GM12892 (cell line): ENCODE data around the gene SOCS3.

Experiments
- DNase-seq: peaks from one replicate; pipeline ENCODE4 v3.0.0; 2011; ENCODE audit not compliant: insufficient read length
- FAIRE-seq: peaks from 2 replicates; lab custom pipeline; 2011; peaks lifted over from hg19 to GRCh38; lab: Jason Lieb, UNC
- POLR2A ChIP-seq: IDR thresholded peaks from 2 replicates; pipeline ENCODE4 v1.6.1; 2011; ENCODE audit warnings: low read depth, low read length, control low read depth
- POLR2AphosphoS5 ChIP-seq: IDR thresholded peaks from 2 replicates; pipeline ENCODE4 v1.6.1; 2011; ENCODE audit warnings: low read depth, low read length, control low read depth
- TAF1 ChIP-seq: IDR thresholded peaks from 2 replicates; pipeline ENCODE4 v1.6.1; 2011; ENCODE audit warnings: low read depth, mild to moderate bottlenecking, control low read depth, low read length, borderline replicate concordance

The SOCS3 gene

DNA sequence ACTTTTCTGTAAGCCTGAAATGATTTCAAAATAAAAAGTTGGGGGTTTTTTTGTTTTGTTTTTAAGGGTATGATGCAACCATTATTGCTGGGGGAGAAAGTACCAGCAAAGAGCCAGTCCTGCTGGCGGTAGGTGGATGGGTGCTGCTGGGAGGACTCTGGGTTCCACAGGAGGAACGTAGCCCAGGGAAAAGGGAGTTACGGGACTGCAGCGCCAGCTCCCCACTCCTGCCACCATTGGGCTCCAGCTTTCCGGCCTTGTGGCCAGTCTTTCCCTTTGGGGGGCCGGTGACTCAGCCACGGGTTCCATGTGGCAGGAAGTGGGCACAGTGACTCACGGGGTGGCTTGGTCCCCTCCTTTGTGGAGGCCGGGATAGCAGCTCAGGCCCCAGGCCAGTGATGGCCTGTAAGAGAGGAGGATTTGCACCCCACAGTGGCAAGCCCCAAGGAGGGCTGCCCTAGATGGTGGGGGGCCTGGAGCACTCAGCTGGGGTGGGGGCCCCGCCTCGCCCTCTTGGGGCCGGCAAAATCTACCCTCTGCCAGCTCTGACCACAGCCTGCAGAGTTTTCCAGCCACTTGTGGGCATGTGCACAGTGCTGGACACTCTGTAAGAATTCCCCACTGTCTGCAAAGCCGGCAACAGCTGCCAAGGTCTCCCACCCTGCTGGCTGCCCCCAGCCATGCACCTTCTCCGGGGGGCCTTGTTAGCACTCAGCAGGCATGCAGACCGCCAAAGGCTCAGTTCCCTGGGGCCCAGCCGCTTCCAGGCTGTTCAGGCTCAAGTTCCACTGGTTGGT lies 30.4 kb downstream of the SOCS3 start:
- TF ChIP-seq TAF1 (no peak), POLR2A (no peak), POLR2AphosphoS5 (no peak)
- no peak for DNase-seq
- FAIRE-seq = no peak

DNA sequence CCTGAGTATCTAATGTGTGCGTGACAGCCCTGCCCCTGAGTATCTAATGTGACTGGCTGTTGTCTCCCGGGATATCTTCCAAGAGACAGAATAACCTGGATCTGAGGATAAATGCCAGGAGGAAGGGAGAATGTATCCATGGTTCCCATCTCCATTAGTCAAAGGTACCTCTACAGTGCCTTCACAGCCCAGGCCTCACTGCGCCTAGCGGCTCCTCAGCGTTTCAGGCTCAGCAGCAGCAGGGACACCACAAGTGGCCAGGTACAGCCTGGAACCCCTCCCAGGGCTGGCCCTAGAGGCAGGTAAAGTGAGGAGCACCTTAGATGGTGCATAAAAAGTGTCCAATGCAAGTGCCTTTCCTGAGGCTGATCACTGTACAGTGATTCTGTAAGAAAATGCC lies 32.0 kb downstream of the SOCS3 start:
- FAIRE-seq (no peak), DNase-seq (no peak)
- no peak for TF ChIP-seq POLR2A
- no peak for TF ChIP-seq POLR2AphosphoS5
- TF ChIP-seq TAF1 = no peak

GRCh38 chr17:78325076-78325687 lies 34.7 kb downstream of the SOCS3 start:
- TF ChIP-seq TAF1 = no peak
- TF ChIP-seq POLR2AphosphoS5 = no peak
- TF ChIP-seq POLR2A = no peak
- DNase-seq (no peak), FAIRE-seq (no peak)

DNA sequence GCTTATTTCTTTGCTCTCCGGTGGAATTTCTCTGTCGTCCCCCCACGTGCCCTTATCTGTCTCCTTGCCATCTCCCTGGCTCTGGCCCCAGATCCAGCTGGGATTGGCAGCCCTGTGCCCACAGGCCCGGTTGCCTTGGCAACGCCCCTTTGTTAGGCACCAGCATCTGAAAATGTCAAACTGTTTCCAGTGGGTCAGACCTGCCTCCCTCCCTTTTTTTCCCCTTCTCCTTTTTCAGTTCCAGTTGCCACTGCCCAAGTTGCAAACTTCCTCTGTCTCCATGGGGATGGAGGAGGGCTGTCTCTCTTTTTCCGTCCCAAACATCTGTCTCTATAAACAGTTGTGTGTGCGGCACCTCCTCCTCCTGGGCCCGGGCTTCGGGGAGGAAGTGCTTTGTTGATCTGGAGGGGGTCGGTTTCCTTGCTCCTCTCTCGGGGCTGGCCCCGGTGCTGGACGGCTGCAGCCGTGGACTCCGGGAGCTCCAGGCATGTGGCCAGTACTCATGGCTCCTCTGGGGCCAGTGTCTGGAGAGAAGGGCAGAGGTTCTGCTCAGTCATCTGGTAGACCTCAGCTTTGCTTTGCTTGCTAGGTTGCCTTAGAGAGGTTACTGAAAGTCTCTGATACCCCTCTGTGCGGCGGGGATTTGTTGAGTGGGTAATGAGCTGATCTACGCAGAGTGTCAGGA lies 35.3 kb downstream of the SOCS3 start:
- TF ChIP-seq POLR2A = no peak
- TF ChIP-seq TAF1 = no peak
- TF ChIP-seq POLR2AphosphoS5 = no peak
- FAIRE-seq (no peak), DNase-seq (no peak)

DNA sequence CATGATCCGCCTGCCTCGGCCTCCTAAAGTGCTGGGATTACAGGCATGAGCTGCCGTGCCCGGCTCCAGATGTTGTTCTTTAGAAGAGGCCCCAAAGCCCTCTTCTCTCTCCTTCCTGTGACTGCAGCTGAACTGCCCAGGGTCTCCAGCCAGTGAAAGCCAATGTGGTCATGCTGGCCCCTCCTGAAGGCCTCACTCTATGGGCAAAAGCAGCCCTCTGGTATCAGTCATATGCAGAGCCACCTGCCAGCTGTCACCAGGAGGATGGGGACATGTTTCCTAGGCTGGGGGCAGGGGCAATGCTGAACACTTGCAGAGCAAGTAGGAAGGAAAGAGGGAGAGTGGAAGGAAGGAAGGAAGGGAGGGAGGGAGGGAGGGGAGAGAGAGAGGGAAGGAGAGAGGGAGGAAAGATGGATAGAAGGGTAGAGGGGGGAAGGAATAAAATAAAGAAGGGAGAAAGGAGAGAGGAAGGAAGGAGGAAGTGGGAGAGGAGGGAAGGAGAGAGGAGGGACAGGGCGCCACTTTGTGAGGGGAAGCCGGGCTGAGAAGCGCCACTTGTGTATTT lies 36.0 kb downstream of the SOCS3 start:
- DNase-seq (no peak), FAIRE-seq (no peak)
- TF ChIP-seq POLR2A (no peak), TAF1 (no peak), POLR2AphosphoS5 (no peak)

DNA sequence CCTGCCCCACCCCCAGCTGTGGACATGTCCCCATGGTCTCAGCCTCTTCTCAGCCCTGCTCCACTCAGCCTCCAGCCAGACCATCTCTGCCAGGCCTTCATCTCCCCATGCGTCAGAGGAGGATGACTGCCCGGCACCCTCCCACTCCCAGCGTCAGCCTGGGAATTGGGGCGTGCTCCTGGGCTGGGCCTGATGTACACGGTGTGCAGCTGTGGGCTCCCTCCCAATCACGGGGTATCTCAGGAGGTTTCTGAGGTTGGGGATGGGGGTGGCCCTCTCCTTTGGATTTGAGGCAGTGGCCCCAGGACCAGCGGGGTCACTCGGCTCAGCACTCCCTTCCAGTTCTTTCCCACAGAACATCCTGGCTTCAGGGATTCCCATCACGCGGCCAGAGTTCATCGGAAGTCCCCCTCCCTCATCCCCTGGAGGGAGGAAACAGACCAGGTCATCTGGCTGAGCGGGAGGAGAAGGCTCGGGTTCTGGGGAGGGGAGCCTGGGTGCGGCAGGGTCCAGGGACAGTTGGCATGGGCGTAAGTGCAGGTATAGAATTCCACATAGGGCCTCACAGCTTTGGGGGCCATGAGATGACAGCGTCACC lies 36.9 kb downstream of the SOCS3 start:
- DNase-seq = no peak
- FAIRE-seq = no peak
- TF ChIP-seq POLR2AphosphoS5 (no peak), TAF1 (no peak), POLR2A (no peak)

GRCh38 chr17:78322327-78322857 lies 37.5 kb downstream of the SOCS3 start:
- no peak for TF ChIP-seq TAF1
- TF ChIP-seq POLR2AphosphoS5 = no peak
- TF ChIP-seq POLR2A = no peak
- FAIRE-seq (no peak), DNase-seq (no peak)

GRCh38 chr17:78318843-78319242 lies 41.0 kb downstream of the SOCS3 start:
- DNase-seq (no peak), FAIRE-seq (no peak)
- TF ChIP-seq TAF1 (no peak), POLR2AphosphoS5 (no peak), POLR2A (no peak)

DNA sequence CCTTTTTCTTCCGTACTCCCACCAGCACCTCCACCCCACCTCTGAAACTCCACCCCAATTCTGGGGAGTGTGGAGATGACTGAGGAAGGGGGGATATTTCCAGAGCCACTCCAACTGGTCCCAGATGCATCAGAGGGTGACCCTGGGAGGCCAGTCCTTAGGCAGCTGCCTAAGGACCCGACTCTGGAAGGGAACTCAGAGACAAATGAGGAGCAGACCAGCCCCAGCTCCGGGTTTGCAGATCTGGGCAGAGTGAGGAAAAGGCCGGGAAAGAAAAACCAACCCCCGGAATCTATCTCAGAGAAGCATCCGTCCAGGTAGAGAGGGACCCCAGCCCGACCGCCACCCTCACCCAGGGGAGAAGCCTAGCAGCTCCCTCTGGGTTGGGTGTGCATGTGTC lies 41.5 kb downstream of the SOCS3 start:
- no peak for DNase-seq
- no peak for FAIRE-seq

GRCh38 chr17:78317794-78318400 lies 42.0 kb downstream of the SOCS3 start:
- FAIRE-seq = no peak

More for the DNA sequence above, 41.5 kb downstream of the SOCS3 start:
- TF ChIP-seq POLR2AphosphoS5 (no peak), POLR2A (no peak), TAF1 (no peak)

GRCh38 chr17:78316867-78317789 lies 42.7 kb downstream of the SOCS3 start:
- no peak for FAIRE-seq
- TF ChIP-seq POLR2AphosphoS5 (no peak), TAF1 (no peak), POLR2A (no peak)
- DNase-seq = no peak

More at GRCh38 chr17:78317794-78318400, 42.0 kb downstream of the SOCS3 start:
- DNase-seq = no peak
- TF ChIP-seq TAF1 (no peak), POLR2AphosphoS5 (no peak), POLR2A (no peak)
